Activated B cell treated with CpG ODN at 0.5 μM for 24 hours (primary cell): ENCODE measurements around the gene EPB41L1. TPM values are rescaled to one million over a fixed set of nuclear protein-coding genes. Genes with fewer than 3 reads are reported as not detected.

Experiments used
- ATAC-seq: fragments of 200-7000 bp; cut with Tn5 transposase; one replicate; pipeline ENCODE4 v1.10.0; 2021; ENCODE audit warnings: low read depth, mild to moderate bottlenecking, moderate library complexity
- CTCF ChIA-PET: fragments of 350-600 bp; sonication (Branson Sonifier 250); formaldehyde crosslinking; loops from one replicate; lab custom pipeline; 2021; ENCODE audit warnings: antibody characterized with exemption; lab: Charles Lee
- POLR2A ChIA-PET: fragments of 350-600 bp; sonication (Branson Sonifier 250); formaldehyde crosslinking; loops from one replicate; lab custom pipeline; 2021; ENCODE audit warnings: antibody characterized with exemption; lab: Charles Lee
- DNase-seq: peaks from one replicate; pipeline ENCODE4 v3.0.0; 2022
- H3K27ac Mint-ChIP-seq: one replicate; pipeline ENCODE4 v1.8.0; 2020; ENCODE audit warnings: mixed read lengths
- H3K27me3 Mint-ChIP-seq: one replicate; pipeline ENCODE4 v1.8.0; 2021; ENCODE audit warnings: mixed read lengths
- H3K36me3 Mint-ChIP-seq: one replicate; pipeline ENCODE4 v1.8.0; 2021; ENCODE audit warnings: low read depth, mixed read lengths
- H3K4me1 Mint-ChIP-seq: one replicate; pipeline ENCODE4 v1.8.0; 2021; ENCODE audit warnings: mixed read lengths
- H3K4me3 Mint-ChIP-seq: one replicate; pipeline ENCODE4 v1.8.0; 2020; ENCODE audit warnings: mild to moderate bottlenecking, mixed read lengths
- H3K9me3 Mint-ChIP-seq: one replicate; pipeline ENCODE4 v1.8.0; 2020; ENCODE audit warnings: mixed read lengths
- CTCF ChIP-seq: fragments of 200-600 bp; IDR thresholded peaks from one replicate; pipeline ENCODE4 v1.8.0; 2022; ENCODE audit warnings: antibody characterized with exemption, mild to moderate bottlenecking
- intact Hi-C: fragments of 100-400 bp; cut with micrococcal nuclease; formaldehyde crosslinking; loops from one replicate; pipeline ENCODE4 v1.15.1; 2024
- total RNA-seq: library from RNA; stranded (reverse); gene quantifications from 2 replicates; pipeline ENCODE4 v1.2.3, GENCODE V29; 2022

Gene EPB41L1
- total RNA-seq, 1 donor from 2014 or later = 0.64 TPM

- no peaks in the 10 kb centered on the region for H3K9me3 Mint-ChIP-seq
- H3K4me3 Mint-ChIP-seq = no peak overlapping the region
- no peaks in the 10 kb centered on the region for H3K36me3 Mint-ChIP-seq
- H3K4me1 Mint-ChIP-seq = peaks cover 4% of the 10 kb centered on the region
- H3K27me3 Mint-ChIP-seq = peaks cover 5% of the 10 kb centered on the region
- intact Hi-C loops = no loop called here
- no peak for TF ChIP-seq CTCF
- ChIA-PET POLR2A (no interaction called here), CTCF (interaction anchor here (4.8 kb wide), 1 partner anchor 40 kb away, joined by 26 read pairs; no protein-coding TSS in a partner anchor)
- H3K27ac Mint-ChIP-seq = no peak overlapping the region
- DNase-seq (no peak), ATAC-seq (no peak)
These were observed 42.7 kb downstream of the EPB41L1 start for GRCh38 chr20:36197271-36197670.

GRCh38 chr20:36199345-36200257 lies 45.1 kb downstream of the EPB41L1 start:
- ATAC-seq = peak; percentile 89
- intact Hi-C loops = loop anchor here (1.0 kb wide), 2 partner anchors 43 to 204 kb away; no protein-coding TSS in a partner anchor
- Mint-ChIP-seq H3K27me3 (peaks cover 3% of the 10 kb centered on the region), H3K9me3 (no peaks in the 10 kb centered on the region), H3K27ac (no peak overlapping the region), H3K36me3 (no peaks in the 10 kb centered on the region), H3K4me3 (no peak overlapping the region), H3K4me1 (peaks cover 8% of the 10 kb centered on the region)
- DNase-seq = peak; percentile 58
- POLR2A ChIA-PET = interaction anchor here (0.9 kb wide), 1 partner anchor 200 kb away, joined by 3 read pairs; no protein-coding TSS in a partner anchor
- TF ChIP-seq CTCF = no peak
- CTCF ChIA-PET = interaction anchor here (0.6 to 4.8 kb wide), 13 partner anchors 10 to 295 kb away, joined by 3 to 26 read pairs (median 3); no protein-coding TSS in a partner anchor

GRCh38 chr20:36200451-36200850 lies 45.9 kb downstream of the EPB41L1 start:
- Mint-ChIP-seq H3K9me3 (no peaks in the 10 kb centered on the region), H3K4me1 (peaks cover 8% of the 10 kb centered on the region), H3K36me3 (no peaks in the 10 kb centered on the region), H3K27ac (no peak overlapping the region), H3K27me3 (peaks cover 3% of the 10 kb centered on the region), H3K4me3 (no peak overlapping the region)
- TF ChIP-seq CTCF = no peak
- intact Hi-C loops = no loop called here
- ATAC-seq = no peak
- CTCF ChIA-PET = interaction anchor here (0.7 to 4.8 kb wide), 6 partner anchors 10 to 216 kb away, joined by 3 to 26 read pairs (median 8); no protein-coding TSS in a partner anchor
- POLR2A ChIA-PET = no interaction called here
- DNase-seq = no peak

GRCh38 chr20:36201198-36201597 lies 46.7 kb downstream of the EPB41L1 start:
- Mint-ChIP-seq H3K4me1 (peaks cover 8% of the 10 kb centered on the region), H3K27me3 (peaks cover 3% of the 10 kb centered on the region), H3K4me3 (no peak overlapping the region), H3K36me3 (no peaks in the 10 kb centered on the region), H3K27ac (no peak overlapping the region), H3K9me3 (no peaks in the 10 kb centered on the region)
- ChIA-PET CTCF (interaction anchor here (2.4 to 2.6 kb wide), 2 partner anchors 8 to 238 kb away, joined by 9 to 14 read pairs; no protein-coding TSS in a partner anchor), POLR2A (no interaction called here)
- ATAC-seq (no peak), DNase-seq (no peak)
- intact Hi-C loops = no loop called here
- TF ChIP-seq CTCF = no peak
